Tibial nerve (tissue), 4 donors: ENCODE data around the gene ROPN1L. TPM values are rescaled to one million over a fixed set of nuclear protein-coding genes. Genes with fewer than 3 reads are reported as not detected.
"Not testable (repeated sequence)": the region's sequence is repeated elsewhere in the genome, so short reads cannot be mapped to it uniquely, and the experiment has no call there.

Experiments
- DNase-seq, 2 donors: peaks; one replicate each; pipeline ENCODE4 v3.0.0-alpha.2; 2019; ENCODE audit warnings: low spot score in 2 of 2
- H3K27ac ChIP-seq, 4 donors: fragments of 200-600 bp; sonication (generic) in 3 of 4; one replicate each; pipeline ENCODE4 v1.5.1; 2017 to 2019; ENCODE audit warnings: mild to moderate bottlenecking in 1 of 4
- H3K27me3 ChIP-seq, 2 donors: fragments of 200-600 bp; sonication (generic) in 1 of 2; one replicate each; pipeline versions ENCODE4 v1.5.1 to v1.6.0; 2017 to 2019
- H3K36me3 ChIP-seq, 3 donors: fragments of 200-600 bp; sonication (generic); one replicate each; pipeline ENCODE4 v1.5.1; 2018 to 2019
- H3K4me1 ChIP-seq, 4 donors: fragments of 200-600 bp; sonication (generic) in 3 of 4; one replicate each; pipeline ENCODE4 v1.5.1; 2017 to 2019
- H3K4me3 ChIP-seq, 4 donors: fragments of 200-600 bp; sonication (generic) in 3 of 4; one replicate each; pipeline ENCODE4 v1.5.1; 2017 to 2019; ENCODE audit warnings: mild to moderate bottlenecking in 1 of 4, moderate library complexity in 1 of 4
- H3K9me3 ChIP-seq, 4 donors: fragments of 200-600 bp; sonication (generic) in 3 of 4; one replicate each; pipeline ENCODE4 v1.5.1; 2017 to 2019
- CTCF ChIP-seq, 5 experiments: fragments of 200-600 bp in 3 of 5; fragments of 450-650 bp in 2 of 5; sonication (generic) in 3 of 5; IDR thresholded peaks; one replicate each; pipeline ENCODE4 v1.5.1; 2016 to 2019; ENCODE audit warnings: antibody characterized with exemption in 5 of 5, mild to moderate bottlenecking in 3 of 5, moderate library complexity in 2 of 5
- EP300 ChIP-seq, 2 donors: sonication (generic); formaldehyde crosslinking; IDR thresholded peaks; one replicate each; pipeline ENCODE4 v1.6.1; 2017; ENCODE audit warnings: antibody characterized with exemption in 2 of 2, mild to moderate bottlenecking in 1 of 2
- POLR2A ChIP-seq, 2 donors: fragments of 450-650 bp; IDR thresholded peaks; one replicate each; pipeline ENCODE4 v1.6.1; 2017; ENCODE audit warnings: antibody characterized with exemption in 2 of 2, mild to moderate bottlenecking in 2 of 2, moderate library complexity in 2 of 2
- WGBS, 2 donors: methylation state at CpG; one replicate each; pipeline ENCODE4 v1.1.5; 2018; 5-methylcytosine and 5-hydroxymethylcytosine counted together
- total RNA-seq, 4 donors: library from RNA; depleted of rRNA; stranded (reverse); fragments of >200 nt; gene quantifications; one replicate each; pipeline ENCODE4 v1.1.0, GENCODE V29; 2016

The ROPN1L gene
- total RNA-seq = under 1 TPM in 1 of 4 donors, not detected in 3; 0.98 TPM

DNA sequence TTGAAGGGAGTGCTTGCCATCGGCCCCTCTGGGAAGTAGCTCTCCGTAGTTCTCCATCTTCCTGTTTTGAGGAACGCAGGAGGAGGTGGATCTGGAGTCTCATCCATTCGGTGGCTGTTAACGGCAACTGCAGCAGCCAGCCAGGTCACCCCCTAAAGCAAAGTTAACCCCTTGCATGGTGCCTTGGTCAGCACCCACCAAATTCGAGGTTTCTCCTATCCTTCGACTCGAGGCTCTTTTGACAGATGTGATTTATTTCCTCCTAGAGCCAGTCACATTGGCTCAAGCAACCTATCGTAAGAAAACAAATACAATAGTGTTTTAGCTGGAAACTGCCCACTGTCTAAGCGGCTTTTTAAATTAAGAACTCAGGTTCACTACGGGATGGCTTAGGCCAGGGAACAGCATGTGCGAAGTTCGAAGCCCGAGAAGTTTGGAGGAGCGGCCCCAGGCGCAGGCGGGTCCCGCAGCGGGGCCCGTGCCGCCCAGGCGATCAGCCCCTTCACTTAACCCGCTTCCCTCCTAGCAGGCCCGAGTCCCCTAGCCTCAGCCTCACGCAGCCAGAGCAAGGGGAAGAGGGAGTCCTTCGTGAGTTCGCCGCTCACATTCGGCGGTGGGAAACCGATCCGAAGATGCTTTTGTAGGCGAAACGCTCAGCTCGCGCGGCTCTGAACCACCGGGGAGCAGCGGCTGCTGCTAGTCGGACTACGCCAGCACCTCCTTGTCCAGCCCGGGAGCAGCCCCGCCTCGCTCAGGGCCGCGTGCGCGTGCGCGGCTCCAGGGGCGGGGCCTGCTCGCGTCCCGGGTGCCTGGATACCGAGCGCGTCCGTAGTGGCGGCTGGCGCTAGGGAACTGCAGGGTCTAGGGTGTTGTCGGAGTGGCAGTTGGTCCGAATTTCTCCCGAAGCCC, at the start of gene ROPN1L:
Gene ROPN1L (plus strand): TSS at position 797 of the 909 bp plus-strand sequence. CDS start 289 bp downstream, outside the sequence.
- H3K27me3 ChIP-seq = no peaks in the 10 kb centered on the region
- peak in 1 of 5 experiments; percentile 6 for TF ChIP-seq CTCF (IDR thresholded peaks at IDR 0.05)
- TF ChIP-seq EP300 (IDR thresholded peaks at IDR 0.05) = peak in 1 of 2 donors; percentile 88
- TF ChIP-seq POLR2A (IDR thresholded peaks at IDR 0.05) = peak in 1 of 2 donors; percentile 73
- peak within 1 kb of the TSS; percentile 43 to 80 (median 69) for H3K4me3 ChIP-seq
- peak within 1 kb of the TSS; percentile 46 to 82 (median 64) for H3K27ac ChIP-seq
- peak; percentile 64 to 68 for DNase-seq
- peaks cover 0 to 20% (median 0%) of the 10 kb centered on the region in 3 donors for H3K36me3 ChIP-seq
- H3K4me1 ChIP-seq = peaks cover 0 to 19% (median 8%) of the 10 kb centered on the region in 4 donors
- no peaks in the 10 kb centered on the region for H3K9me3 ChIP-seq
- WGBS, 2 donors = 1% methylated on average over 34 to 40 of the region's 63 CpGs

DNA sequence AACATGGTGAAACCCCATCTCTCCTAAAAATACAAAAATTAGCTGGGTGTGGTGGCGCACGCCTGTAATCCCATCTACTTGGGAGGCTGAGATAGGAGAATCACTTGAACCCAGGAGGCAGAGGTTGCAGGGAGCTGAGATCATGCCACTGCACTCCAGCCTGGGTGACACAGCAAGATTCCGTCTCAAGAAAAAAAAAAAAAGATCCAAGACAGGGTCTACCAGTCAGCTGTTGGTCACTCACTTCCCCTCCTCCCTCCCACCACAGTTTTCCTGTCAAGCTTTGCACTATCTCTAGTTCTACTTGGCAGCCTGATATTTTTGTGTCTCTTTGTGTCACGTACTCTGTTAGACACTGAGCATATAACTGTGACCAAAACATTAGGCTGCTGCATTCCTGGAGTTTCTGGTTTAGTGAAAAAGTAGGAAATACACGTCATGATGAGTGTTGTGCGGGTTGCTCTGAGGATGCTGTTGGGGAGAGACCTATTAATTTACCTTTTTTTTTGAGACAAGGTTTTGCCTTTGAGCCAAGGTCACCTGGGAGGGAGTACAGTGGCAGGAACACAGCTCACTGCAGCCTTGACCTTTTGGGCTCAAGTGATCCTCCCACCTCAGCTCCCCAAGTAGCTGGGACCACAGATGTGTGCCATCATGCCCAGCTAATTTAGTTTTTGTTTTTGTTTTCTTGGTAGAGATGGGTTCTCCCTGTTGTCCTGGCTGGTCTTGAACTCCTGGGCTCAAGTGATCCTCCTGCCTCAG, 48.9 kb upstream of the ROPN1L start:
- H3K4me1 ChIP-seq, DNase-seq, H3K9me3 ChIP-seq, H3K4me3 ChIP-seq, H3K27ac ChIP-seq, H3K27me3 ChIP-seq: not testable (repeated sequence)
- H3K36me3 ChIP-seq = peaks cover 0 to 90% (median 4%) of the 10 kb centered on the region in 3 donors
- 89 to 96% methylated on average over 6 of the region's 6 CpGs for WGBS, 2 donors

GRCh38 chr5:10393491-10393890, 48.2 kb upstream of the ROPN1L start:
- Histone ChIP-seq H3K27me3 (no peaks in the 10 kb centered on the region), H3K36me3 (peaks cover 0 to 86% (median 4%) of the 10 kb centered on the region in 3 donors), H3K27ac (no peak overlapping the region), H3K4me1 (no peaks in the 10 kb centered on the region), H3K9me3 (no peaks in the 10 kb centered on the region), H3K4me3 (no peak overlapping the region)
- no peak for DNase-seq
- no peak for TF ChIP-seq POLR2A (IDR thresholded peaks at IDR 0.05)
- TF ChIP-seq CTCF (IDR thresholded peaks at IDR 0.05) = no peak
- no peak for TF ChIP-seq EP300 (IDR thresholded peaks at IDR 0.05)
- WGBS, 2 donors = 70 to 79% methylated on average over 2 of the region's 2 CpGs

DNA sequence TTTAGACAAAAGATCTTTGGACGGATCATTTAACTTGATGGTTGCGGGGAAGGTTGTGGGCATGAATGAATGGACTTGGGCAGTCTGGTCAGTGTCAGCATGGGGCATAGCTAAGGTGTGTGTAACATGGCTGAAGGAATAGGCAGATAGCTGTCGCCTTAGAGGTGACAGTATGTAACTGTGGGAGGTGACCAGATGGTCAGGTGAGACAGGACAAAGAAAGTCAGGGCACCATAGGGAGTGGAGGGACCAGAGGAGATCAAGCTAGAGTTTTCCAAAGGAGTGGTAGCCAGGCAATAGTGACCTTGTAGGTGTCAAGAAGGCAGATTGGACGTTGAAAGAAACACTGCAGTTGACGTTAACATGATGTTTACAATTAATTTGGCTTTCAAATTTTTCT, 45.1 kb upstream of the ROPN1L start:
- H3K27me3 ChIP-seq = no peaks in the 10 kb centered on the region
- 79 to 91% methylated on average over 5 of the region's 5 CpGs for WGBS, 2 donors
- H3K4me1 ChIP-seq = peaks cover 0 to 22% (median 3%) of the 10 kb centered on the region in 4 donors
- no peak overlapping the region for H3K4me3 ChIP-seq
- H3K9me3 ChIP-seq = no peaks in the 10 kb centered on the region
- H3K36me3 ChIP-seq = peaks cover 0 to 57% (median 3%) of the 10 kb centered on the region in 3 donors
- H3K27ac ChIP-seq = no peak overlapping the region
- TF ChIP-seq CTCF (IDR thresholded peaks at IDR 0.05) (no peak), EP300 (IDR thresholded peaks at IDR 0.05) (no peak), POLR2A (IDR thresholded peaks at IDR 0.05) (no peak)
- no peak for DNase-seq

DNA sequence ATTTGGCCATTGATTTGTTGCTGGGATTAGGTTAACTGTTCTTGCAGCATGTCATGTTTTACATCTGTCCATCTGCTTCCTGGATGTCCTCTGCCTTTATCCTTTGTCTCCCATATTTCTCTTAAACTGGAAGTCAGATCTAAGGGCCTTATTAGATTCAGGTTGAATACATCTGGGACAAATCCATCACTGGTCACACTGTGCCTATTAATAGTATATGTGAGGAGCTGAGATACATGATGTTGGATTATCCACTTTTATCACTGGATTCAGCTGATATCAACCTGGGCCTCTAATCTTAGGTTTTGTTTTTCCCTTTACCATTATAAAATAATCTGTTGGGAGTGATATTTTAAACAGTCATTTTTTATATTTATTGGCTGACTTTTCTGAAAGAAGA, 41.8 kb upstream of the ROPN1L start:
- peak overlapping the region in 2 of 4 donors; percentile 57 to 78 for H3K27ac ChIP-seq
- H3K27me3 ChIP-seq = no peaks in the 10 kb centered on the region
- H3K36me3 ChIP-seq = peaks cover 0 to 46% (median 0%) of the 10 kb centered on the region in 3 donors
- H3K9me3 ChIP-seq = no peaks in the 10 kb centered on the region
- TF ChIP-seq CTCF (IDR thresholded peaks at IDR 0.05) (no peak), POLR2A (IDR thresholded peaks at IDR 0.05) (no peak), EP300 (IDR thresholded peaks at IDR 0.05) (no peak)
- no peak for DNase-seq
- H3K4me3 ChIP-seq = no peak overlapping the region
- H3K4me1 ChIP-seq = peaks cover 0 to 31% (median 3%) of the 10 kb centered on the region in 4 donors
